Kidney epithelial cell (primary cell): Measurements from ENCODE around the gene KRTAP5-6. TPM values are rescaled to one million over a fixed set of nuclear protein-coding genes. Genes with fewer than 3 reads are reported as not detected.

ENCODE experiments used
- DNase-seq: peaks from one replicate; pipeline ENCODE4 v3.0.0-alpha.2; 2010; ENCODE audit warnings: low read depth
- H3K27me3 ChIP-seq: 2 replicates; pipeline ENCODE4 v1.6.0; 2011; ENCODE audit warnings: low read length; ENCODE audit not compliant: control insufficient read depth, insufficient read depth
- H3K36me3 ChIP-seq: 2 replicates; pipeline ENCODE4 v1.5.1; 2011; ENCODE audit warnings: low read length; ENCODE audit not compliant: control insufficient read depth, insufficient read depth
- H3K4me3 ChIP-seq: 2 replicates; pipeline ENCODE4 v1.5.1; 2011; ENCODE audit warnings: low read depth, mild to moderate bottlenecking, control low read depth, low read length
- CTCF ChIP-seq: IDR thresholded peaks from 2 replicates; pipeline ENCODE4 v1.5.1; 2011; ENCODE audit warnings: mild to moderate bottlenecking, moderate library complexity, low read length, control low read depth, inconsistent platforms; ENCODE audit not compliant: insufficient read depth, poor library complexity, severe bottlenecking
- total RNA-seq: library from RNA; depleted of rRNA; stranded (reverse); fragments of >200 nt; gene quantifications from 2 replicates; pipeline ENCODE4 v1.2.3, GENCODE V29; 2015

Gene KRTAP5-6
- not detected in 2 replicates for total RNA-seq

GRCh38 chr11:1696608-1697570 is at the start of gene KRTAP5-6:
Gene KRTAP5-6, plus strand, starts transcription at chr11:1697195. Its CDS starts 51 bp downstream, at chr11:1697246.
- peaks cover 21% of the 10 kb centered on the region for H3K27me3 ChIP-seq
- TF ChIP-seq CTCF: no peak

GRCh38 chr11:1647901-1648652 is 48.9 kb upstream of the KRTAP5-6 start:
- Histone ChIP-seq H3K4me3 (no peak overlapping the region), H3K27me3 (peaks cover 27% of the 10 kb centered on the region), H3K36me3 (no peaks in the 10 kb centered on the region)
- TF ChIP-seq CTCF: no peak
- no peak for DNase-seq

More at GRCh38 chr11:1696608-1697570, at the start of gene KRTAP5-6:
- no peaks in the 10 kb centered on the region for H3K36me3 ChIP-seq
- no peak within 1 kb of the TSS for H3K4me3 ChIP-seq
- DNase-seq: no peak

GRCh38 chr11:1648653-1649420 is 48.2 kb upstream of the KRTAP5-6 start:
- no peak for TF ChIP-seq CTCF
- H3K4me3 ChIP-seq: no peak overlapping the region
- H3K27me3 ChIP-seq: peaks cover 33% of the 10 kb centered on the region
- H3K36me3 ChIP-seq: no peaks in the 10 kb centered on the region
- no peak for DNase-seq

- Histone ChIP-seq H3K27me3 (peaks cover 33% of the 10 kb centered on the region), H3K4me3 (no peak overlapping the region), H3K36me3 (no peaks in the 10 kb centered on the region)
- TF ChIP-seq CTCF: no peak
- no peak for DNase-seq
Measured at GRCh38 chr11:1650034-1650917, 46.7 kb upstream of the KRTAP5-6 start.

- Histone ChIP-seq H3K36me3 (no peaks in the 10 kb centered on the region), H3K27me3 (peaks cover 32% of the 10 kb centered on the region), H3K4me3 (no peak overlapping the region)
- no peak for DNase-seq
- TF ChIP-seq CTCF: no peak
Measured at GRCh38 chr11:1650918-1651262, 46.1 kb upstream of the KRTAP5-6 start.
